Stimulated activated CD4-positive, alpha-beta T cell treated with anti-CD3 and anti-CD28 coated beads, TNF-alpha, amount 100 ng/mL, for 4 hours (primary cell): ENCODE results near the gene DUSP5.
A peak's percentile ranks its signal among the peaks of the same experiment; 100 is the strongest.
"Not testable (repeated sequence)": the region's sequence is repeated elsewhere in the genome, so short reads cannot be mapped to it uniquely, and the experiment has no call there.

Experiments
- DNase-seq, 3 experiments: peaks; one replicate each; pipeline ENCODE4 v3.0.0-alpha.2; 2020; ENCODE audit warnings: low read depth in 3 of 3

DUSP5 gene

DNA sequence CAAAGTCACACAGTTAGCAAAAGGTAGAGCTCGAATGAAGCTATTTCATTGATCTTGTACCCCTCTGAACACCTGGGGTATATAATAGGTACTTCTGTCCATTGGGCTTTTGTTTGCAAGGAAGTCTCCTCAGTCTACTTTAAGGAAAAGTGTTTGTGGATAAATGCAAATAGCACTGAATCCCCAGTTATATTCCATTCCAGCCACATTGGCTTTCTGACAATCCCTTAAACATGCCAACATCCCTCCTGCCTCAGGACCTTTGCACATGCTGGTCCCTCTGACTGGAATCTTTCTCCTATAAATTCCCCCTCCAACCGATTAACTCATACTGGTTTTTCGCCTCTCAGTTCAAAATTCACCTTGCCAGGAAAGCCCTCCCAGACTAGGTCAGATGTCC is 17.1 kb downstream of the DUSP5 start:
- no peak for DNase-seq

DNA sequence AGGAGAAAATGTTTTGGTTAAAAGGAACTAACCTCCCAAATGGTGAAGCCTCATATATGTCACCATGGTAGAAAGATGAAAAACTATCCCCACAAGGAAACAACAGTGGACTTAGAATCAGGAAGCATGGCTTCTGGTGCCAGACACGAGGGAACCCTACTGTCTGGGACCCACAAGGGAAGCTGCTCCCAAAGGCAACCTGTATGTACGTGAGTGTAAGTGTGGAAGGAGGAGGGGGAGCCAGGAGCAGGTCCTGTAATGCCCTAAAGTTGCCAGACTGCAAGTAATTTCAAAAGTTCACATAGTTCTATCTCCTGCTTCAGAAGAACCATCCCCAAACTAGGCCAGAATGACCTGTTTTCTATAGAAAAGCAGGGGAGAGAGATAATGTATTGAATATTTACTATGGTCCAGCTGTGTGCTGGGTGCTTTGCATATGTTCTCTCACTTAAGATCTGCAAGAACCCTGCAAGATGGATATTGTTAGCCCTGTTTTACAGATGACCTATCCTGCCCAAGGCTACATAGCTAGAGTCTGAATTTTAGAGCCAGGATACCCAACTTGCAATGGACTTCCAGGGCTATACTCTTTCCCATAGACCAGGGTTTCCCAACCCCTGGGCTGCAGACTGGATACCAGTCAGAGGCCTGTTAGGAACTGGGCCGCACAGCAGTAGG is 19.2 kb downstream of the DUSP5 start:
- no peak for DNase-seq

DNA sequence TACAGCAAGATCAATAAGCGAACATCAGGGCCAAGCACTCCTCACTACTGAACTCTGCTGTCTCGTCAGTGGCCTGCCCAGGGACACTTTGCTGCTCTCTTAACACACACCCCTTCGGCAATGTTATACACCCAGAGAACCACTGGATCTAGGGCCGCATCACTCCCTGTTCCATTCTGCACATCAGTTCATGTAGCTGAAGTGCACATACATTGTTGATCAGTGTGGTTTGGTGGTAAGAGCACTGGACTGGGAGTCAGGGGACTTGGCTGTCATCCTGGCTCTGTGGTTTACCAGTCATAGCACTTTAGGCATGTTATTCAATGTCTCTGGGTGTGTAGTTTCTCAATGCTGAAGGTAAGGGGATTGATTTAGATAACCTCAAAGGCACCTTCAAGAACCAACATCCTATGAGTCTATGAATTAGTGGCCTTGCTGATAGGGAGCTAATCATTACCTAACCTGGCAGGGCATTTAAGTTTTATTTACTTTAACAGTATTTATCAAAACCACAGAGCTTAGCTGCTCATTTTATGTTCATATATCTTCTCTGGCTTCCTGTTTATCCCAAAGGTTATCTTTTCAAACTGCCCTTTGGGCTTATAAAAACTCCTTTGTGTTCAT is 24.8 kb downstream of the DUSP5 start:
- no peak for DNase-seq

DNA sequence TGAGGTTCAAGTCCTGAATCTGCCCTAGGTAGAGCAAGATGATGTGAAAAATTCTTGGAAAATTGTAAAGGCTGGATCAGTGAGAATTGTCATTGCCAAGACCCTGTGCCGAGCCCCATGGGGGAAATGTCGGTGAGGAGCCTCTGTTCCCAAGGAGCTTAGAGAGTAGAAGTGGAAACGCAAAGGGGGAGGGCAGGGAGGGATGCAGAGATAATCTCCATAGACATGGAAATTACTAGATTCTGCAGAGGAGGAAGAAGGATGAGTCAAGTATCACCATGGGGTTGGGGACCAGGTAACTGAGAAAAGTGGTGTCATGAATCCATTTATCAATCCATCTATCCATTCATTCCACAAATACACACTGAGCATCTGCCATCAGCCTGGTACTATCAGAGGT is 26.0 kb downstream of the DUSP5 start:
- DNase-seq = no peak

DNA sequence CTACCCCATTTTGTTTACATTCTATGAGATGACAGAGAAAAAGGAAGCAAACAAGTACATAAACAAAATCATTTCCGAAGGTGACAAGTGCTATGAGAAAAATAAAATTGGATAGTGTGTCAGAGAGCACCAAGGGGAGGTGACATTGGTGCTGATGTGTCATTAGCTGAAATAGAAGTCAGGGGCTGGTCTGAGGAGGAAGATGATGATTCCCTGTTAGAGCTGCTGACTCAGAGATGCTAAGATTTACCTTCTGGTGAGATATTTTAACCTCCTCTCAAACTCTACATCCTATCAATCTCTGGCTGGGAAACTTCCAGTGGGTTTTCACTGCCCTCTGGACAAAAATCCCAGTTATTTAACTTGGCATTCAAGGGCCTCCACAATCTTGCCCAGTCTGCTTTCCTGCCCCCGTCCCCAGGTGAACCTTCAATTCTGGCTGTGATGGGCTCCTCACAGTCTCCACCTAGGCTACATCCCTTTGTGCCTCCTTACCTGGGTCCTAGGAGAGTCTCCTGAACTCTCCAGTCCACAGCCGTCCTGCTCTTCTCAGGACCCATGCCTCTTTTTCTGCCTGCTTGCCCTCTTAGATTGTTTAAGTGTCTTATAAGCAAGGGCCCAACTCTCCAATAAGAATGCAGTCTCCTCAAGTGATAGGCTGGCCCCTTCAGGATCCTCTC is 26.6 kb downstream of the DUSP5 start:
- no peak for DNase-seq

DNA sequence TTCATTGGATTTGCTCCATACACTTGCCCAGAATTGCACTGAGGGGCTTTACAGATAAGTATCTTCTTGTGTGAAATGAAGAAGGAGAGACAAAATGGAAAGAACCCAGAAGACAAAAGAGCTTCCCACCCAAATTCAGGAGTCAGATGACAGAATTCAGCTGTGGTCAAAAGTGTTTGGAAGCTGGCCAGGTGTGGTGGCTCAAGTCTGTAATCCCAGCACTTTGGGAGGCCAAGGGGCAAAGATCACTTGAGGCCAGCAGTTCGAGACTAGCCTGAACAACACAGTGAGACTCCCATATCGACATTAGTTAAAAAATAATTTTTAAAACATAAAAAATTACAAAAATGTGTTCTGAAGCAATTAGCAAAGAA is 27.1 kb downstream of the DUSP5 start:
- DNase-seq = no peak

DNA sequence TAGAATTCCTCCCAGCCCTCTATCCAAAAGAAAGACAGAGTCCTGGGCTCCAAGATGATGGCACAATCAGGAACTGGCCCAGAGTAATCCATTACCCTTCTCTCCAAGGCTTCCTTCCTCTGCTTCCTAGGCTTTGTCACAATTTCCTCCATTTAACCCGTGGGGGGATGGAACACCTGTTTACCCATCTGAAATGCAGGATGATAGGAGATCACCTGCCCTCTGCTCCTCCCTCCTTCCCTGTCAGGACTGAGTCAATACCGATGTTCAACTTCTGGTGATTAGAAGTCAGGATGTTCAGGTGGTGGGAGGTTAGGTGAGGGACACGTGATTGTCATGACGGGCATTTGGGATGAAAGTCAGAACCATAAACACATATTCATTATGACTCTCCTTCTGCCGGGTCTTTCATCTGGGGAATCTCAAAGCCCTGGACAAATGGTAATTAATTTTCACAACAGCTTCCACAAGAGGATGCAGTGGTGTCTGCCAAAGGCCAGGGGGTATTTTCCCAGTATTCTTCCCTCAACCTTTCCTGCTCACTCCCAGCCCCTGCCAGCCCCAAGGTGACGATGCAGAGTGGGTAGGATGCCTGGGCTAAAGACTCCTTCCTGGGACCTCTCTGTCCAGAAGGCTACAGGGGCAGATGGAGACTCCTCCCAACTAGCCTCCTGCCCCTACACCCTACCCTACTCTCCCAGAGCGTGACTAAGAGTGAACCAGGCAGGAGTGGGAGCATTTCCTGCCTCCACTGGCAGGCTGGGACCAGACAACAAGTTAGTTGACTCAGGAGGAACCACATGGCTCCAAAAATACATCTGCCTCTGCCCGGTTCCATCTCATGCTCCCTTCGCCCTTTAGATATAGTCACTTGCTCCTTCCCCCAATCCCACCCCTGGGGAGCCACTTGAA is 27.9 kb downstream of the DUSP5 start:
- DNase-seq = no peak

DNA sequence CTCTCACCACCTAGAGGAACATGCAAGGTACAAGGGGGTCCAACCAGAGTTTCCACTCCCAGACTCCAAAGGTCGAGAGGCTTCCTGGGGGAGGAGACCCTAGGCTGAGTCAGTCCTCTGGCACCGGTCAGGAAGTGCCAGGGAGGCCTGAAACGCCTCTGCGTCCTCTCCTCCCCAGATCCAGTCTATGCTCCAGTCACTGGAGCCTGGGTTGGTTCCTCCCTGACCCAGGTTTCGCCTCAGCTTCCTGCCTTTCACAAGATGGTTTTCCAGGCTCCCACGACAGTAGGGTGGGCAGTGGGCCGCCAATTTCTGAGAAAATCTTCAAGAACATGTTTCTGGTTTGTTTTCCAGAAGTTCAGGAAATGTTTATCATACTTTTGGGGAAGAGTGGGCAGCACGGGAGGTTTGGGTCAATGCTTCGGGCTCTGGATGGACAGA is 30.0 kb downstream of the DUSP5 start:
- no peak for DNase-seq

DNA sequence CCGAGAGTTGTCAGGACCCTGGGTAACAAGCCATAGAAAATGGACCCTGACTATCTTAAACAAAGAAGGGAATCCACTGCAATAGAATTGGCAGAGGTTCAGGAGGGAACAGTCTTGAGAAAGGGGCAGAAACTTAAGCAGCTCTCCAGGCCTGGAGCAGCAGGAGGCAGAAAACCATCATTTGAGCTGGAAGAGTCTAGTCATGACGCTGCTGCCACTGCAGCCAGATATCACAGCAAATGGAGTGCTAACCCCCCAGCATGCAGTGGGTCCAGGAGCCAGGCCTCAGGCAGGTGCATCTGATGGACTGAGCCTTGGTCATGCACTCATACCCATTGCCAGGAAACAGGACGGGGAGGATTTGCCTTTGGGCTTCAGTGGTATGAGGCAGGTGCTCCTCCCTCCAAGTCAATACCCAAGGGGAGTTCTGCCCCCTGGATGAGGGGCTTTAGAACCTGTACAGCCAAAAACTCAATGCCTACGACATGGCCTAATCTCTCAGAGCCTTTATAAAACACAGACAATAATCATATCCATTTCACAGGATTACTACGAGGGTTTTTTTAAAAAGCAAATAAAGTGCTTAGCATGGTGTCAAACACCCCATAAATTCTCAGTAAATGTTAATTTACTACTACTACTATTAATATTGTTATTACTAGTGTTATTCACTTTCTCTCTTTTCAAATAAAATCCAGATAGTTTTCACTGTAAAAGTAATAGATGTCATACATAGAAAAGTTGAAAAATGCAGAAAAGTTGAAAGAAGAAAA is 30.7 kb downstream of the DUSP5 start:
- no peak for DNase-seq

DNA sequence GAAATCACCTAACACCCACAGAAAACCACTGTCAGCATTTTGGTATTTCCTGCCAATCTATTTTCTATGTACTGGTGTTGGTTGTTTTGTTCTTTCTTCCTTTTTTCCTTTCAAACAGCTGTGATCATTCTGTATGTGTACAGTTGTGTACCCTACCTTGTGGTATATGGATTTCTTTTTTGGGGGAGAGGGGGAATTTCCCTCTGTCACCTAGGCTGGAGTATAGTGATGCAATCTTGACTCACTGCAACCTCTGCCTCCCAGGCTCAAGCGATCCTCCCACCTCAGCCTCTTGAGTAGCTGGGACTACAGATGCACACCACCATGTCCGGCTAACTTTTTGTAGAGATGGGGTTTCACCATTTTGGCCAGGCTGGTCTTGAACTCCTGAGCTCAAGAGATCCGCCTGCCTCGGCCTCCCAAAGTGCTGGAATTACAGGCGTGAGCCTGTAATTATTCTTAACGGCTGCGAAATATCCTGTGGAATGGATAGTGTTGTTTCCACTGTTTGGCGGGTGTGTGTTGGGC is 31.4 kb downstream of the DUSP5 start:
- DNase-seq = not testable (repeated sequence)

DNA sequence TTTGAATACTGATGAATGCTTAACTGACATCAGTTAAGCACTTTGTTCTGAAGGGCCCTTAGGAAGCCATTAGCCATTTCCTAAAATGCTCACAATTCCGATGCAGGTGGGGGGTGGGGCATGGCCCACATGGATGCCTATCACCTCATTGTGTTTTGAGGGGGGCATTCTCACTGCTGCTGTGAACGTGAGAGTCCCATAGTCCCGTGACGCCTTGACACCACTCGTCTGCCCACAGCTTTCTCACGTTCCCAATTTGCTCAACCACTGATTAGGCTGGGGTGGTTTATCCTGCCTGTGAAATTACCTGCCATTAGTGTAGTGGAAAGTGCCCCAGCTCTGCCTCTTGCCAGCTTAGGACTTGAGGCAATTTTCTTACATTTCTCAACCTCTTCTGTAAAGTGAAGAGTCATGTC is 31.9 kb downstream of the DUSP5 start:
- no peak for DNase-seq

DNA sequence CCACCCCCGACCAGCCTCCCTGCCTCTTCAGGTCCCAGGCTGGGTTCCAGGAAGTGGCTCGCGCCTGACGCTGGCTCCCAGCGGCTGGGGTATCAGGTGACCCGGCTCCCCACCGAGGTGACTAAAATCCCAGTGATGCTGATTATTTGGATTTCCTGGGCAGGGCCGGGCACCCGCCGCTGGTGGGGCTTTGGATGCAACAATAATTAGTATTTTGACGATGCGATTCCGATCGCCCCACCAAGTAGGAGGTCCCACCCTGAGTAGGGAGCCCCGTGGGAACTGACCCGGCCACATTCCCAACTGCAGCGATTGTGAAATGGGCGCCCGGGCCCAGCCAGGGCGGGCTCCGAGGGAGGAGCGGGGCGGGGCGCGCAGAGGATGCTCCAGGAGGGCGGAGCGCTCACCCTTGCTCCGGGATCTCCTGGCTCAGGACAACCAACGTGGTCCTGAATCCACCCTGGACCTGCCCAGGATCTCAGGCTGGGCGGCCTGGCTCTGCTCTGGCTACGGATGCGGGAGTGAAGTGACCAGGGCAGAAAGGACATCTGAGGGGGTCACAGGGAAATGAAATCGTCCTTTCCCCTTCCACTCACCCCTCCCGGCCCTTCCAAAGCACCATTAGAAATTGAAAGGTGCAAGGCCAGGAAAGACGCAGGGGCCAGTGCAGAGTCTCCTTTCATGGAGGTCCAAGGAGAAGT is 32.6 kb downstream of the DUSP5 start:
- DNase-seq = no peak

DNA sequence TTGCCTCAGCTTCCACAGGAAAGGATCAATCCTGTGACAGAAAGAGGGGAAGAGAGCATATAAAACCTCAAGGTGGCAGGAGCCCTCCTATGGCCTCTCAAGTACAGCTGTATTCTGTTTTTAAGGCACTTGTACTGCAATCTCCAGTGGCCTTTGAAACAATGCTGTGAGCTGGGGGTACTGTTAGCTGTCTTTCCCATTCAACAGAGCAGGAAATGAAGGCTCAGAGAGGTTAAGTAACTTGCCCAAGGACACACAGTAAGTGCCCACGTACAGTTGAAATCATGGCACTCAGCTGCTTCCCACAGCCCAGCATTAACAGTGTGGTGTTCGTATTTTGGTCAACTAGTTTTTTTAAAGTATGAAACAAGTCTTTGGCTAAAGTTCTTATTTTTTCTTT is 34.0 kb downstream of the DUSP5 start:
- no peak for DNase-seq

DNA sequence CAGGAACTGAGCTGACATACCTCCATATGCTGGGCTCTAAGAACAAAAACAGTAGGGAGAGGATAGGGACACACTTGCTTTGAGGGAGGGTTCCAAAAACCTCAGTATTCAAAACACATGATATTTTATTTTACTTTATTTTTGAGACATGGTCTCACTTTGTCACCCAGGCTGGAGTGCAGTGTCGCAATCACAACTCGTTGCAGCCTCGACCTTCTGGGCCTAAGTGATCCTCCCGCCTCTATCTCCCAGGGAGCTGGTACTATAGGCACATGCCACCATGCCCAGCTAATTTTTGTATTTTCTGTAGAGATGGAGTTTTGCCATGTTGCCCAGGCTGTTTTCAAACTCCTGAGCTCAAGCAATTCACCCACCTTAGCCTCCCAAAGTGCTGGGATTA is 34.9 kb downstream of the DUSP5 start:
- DNase-seq = not testable (repeated sequence)

DNA sequence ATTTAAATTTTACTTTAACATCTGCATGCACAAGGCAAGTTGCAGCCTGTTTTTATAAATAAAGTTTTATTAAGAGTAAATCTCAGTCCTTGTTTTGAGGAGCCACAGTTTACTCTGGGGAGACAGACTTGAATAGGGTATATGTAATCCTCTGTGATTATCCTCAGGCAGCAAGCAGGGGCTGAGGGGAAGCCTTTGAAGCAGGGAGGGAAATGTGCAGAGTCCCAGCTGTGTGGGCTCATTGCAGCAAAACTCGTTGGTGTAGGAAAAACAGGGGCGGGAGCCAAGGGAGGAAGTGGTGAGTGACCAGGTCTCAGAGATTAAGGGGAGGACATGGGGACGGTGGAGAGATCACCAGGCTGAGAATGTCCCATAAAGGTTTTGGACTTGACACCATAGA is 35.4 kb downstream of the DUSP5 start:
- no peak for DNase-seq

DNA sequence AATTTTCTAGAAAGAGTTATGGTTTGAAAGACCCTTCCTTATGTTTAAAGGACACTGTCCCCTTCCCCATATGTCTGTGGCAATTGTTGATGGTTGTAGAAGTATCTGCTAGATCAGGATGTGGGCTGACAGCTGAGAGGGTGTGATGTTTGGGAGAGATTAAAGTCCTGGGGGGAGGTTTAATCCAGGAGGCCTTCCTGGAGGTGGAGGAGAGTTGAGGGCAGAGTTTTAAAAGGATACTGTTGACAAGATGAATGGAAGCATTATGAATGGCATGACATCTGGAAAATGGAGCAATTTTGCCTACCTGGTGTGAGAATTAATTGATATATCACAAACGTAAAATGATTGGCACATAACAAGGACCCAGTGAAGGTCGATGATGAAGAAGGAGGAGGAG is 36.9 kb downstream of the DUSP5 start:
- no peak for DNase-seq

DNA sequence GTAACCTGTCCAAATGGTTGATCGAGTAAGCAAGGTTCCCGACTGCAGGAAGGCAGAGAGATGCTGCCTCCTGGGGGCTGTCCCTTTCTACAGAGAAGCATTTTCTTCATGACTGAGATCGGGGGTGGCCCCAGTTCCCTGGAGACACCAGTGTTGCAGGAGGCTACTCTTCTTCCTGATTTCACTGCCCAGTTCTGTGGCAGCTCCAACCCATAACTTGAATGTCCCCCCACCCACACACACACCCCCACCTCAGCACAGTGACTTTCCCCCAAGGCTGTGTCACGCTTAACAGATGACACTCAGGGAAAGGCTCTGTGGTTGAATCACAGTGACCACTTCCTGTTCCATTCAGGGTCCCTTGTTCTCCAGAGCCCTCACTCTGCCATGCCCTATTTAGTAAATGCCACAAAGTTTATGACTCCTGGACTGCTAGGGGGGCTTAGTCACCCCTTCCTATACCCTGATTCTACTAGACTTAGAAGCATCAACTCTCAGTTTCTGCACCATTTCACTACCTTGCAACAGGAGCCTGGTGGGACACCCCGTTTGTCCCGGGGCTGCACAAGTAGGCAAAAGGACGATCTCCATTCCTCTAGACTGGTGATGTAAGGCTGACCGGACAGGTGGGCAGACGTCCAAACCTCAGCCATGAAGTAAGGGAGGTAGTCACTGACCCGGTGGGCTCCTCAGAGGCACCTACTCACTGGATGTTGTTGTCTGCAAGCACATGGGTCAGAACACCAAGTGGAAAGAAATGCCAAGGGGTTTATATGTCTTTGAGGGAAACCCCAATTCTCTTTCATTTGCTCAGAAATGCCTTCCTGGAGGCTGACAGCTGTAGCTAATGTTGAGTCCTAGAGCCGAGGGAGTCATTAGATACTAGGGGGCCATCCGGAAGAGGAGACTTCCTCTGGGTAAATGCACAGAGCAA is 38.5 kb downstream of the DUSP5 start:
- peak; percentile 23 to 55 (median 42) for DNase-seq

DNA sequence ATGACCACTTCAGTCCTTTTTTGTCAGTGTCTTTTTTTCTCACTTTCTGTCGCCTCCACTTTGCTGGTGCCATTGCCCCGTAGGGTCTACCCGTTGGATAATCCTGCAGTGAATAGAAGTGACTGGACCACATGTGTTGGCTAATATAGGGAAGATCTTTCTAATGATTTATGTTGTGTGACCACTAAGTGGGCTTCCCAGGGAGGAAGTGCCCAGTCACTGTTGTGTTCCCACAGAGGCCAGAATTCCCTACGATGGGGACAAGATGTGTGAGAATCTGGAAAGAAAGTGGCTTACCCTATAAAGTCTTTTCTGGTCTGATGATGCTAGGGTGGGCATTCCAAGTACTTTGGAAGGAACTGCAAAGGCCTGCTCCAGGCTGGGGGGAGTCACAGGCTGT is 41.4 kb downstream of the DUSP5 start:
- no peak for DNase-seq

DNA sequence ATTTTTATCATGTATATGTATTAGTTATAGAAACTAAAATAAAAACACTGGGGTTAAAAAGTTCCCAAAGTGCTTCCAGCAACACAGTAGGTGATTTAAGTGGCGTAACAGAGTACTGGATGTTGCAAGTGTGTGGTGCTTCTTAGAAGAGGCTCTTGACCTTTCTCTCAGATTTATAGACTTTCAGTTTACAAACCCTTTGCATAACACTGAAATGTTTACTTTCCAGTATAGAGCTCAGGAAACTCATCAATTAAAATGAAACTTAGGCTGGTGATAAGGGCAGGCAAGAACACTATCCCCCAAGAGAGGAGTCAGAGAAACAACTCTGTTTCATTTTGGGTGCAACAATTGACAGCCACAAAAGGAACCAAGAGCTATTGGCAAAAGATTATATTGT is 42.3 kb downstream of the DUSP5 start:
- no peak for DNase-seq
